CD14-positive monocyte (primary cell): ENCODE measurements around the gene RBFOX2. TPM values are rescaled to one million over a fixed set of nuclear protein-coding genes. Genes with fewer than 3 reads are reported as not detected.
"Not testable (repeated sequence)": the region's sequence is repeated elsewhere in the genome, so short reads cannot be mapped to it uniquely, and the experiment has no call there.

ENCODE experiments used
- DNase-seq, 3 donors: peaks; one replicate each; pipeline ENCODE4 v3.0.0-alpha.2; 2011 to 2022
- H2AFZ ChIP-seq: 2 replicates; pipeline ENCODE4 v1.6.0; 2012; ENCODE audit warnings: mild to moderate bottlenecking, low read depth, low read length, inconsistent platforms; ENCODE audit not compliant: insufficient read depth, poor library complexity, severe bottlenecking
- H3K27ac ChIP-seq, 2 donors: 1 replicate in 1 of 2; 2 replicates in 1 of 2; pipeline ENCODE4 v1.5.1; 2012 to 2013; ENCODE audit warnings: low read length in 2 of 2, control low read depth in 1 of 2, inconsistent platforms in 1 of 2, low read depth in 1 of 2, mild to moderate bottlenecking in 1 of 2
- H3K27me3 ChIP-seq, 2 donors: one replicate each; pipeline versions ENCODE4 v1.6.0 to v1.6.1; 2011 to 2013; ENCODE audit warnings: low read length in 2 of 2; ENCODE audit not compliant: control insufficient read depth in 2 of 2, insufficient read depth in 2 of 2
- H3K36me3 ChIP-seq, 2 donors: replicated peaks in 1 of 2; 1 replicate in 1 of 2; 2 replicates in 1 of 2; pipeline versions ENCODE4 v1.5.1 to v1.6.1; 2012 to 2013; ENCODE audit warnings: low read length in 2 of 2, control low read depth in 1 of 2, inconsistent platforms in 1 of 2, mild to moderate bottlenecking in 1 of 2; ENCODE audit not compliant: insufficient read depth in 2 of 2, control insufficient read depth in 1 of 2
- H3K4me1 ChIP-seq, 2 donors: 1 replicate in 1 of 2; 2 replicates in 1 of 2; pipeline versions ENCODE4 v1.5.1 to v1.6.1; 2012 to 2013; ENCODE audit warnings: low read length in 2 of 2, control low read depth in 1 of 2, inconsistent platforms in 1 of 2, mild to moderate bottlenecking in 1 of 2, moderate library complexity in 1 of 2; ENCODE audit not compliant: insufficient read depth in 2 of 2, control insufficient read depth in 1 of 2
- H3K4me2 ChIP-seq: replicated peaks from 2 replicates; pipeline ENCODE3; 2012; ENCODE audit warnings: low read length, moderate library complexity, mild to moderate bottlenecking; ENCODE audit not compliant: poor library complexity, severe bottlenecking; ENCODE audit errors: extremely low read depth
- H3K4me3 ChIP-seq, 3 experiments: fragments of 200-600 bp in 1 of 3; sonication (generic) in 1 of 3; replicated peaks in 1 of 3; 1 replicate in 2 of 3; 2 replicates in 1 of 3; pipeline ENCODE4 v1.5.1; 2011 to 2013; ENCODE audit warnings: low read length in 3 of 3, mild to moderate bottlenecking in 3 of 3, control low read depth in 2 of 3, low read depth in 2 of 3, inconsistent platforms in 1 of 3, moderate library complexity in 1 of 3
- H3K79me2 ChIP-seq: 2 replicates; pipeline ENCODE4 v1.6.0; 2012; ENCODE audit warnings: mild to moderate bottlenecking, control low read depth, inconsistent platforms, low read length, moderate library complexity; ENCODE audit not compliant: insufficient read depth
- H3K9ac ChIP-seq: 2 replicates; pipeline ENCODE4 v1.6.0; 2017; ENCODE audit warnings: low read length, mild to moderate bottlenecking; ENCODE audit not compliant: insufficient read depth, poor library complexity, severe bottlenecking
- H3K9me3 ChIP-seq, 2 donors: replicated peaks in 1 of 2; 1 replicate in 1 of 2; 2 replicates in 1 of 2; pipeline versions ENCODE4 v1.5.1 to v1.6.1; 2012 to 2013; ENCODE audit warnings: low read length in 2 of 2, control low read depth in 1 of 2; ENCODE audit not compliant: control insufficient read depth in 1 of 2, insufficient read depth in 1 of 2
- H4K20me1 ChIP-seq: 2 replicates; pipeline ENCODE4 v1.6.0; 2012; ENCODE audit warnings: mild to moderate bottlenecking, low read length, control low read depth, moderate library complexity; ENCODE audit not compliant: insufficient read depth
- H3K27ac Mint-ChIP-seq, 7 donors: one replicate each; pipeline ENCODE4 v1.8.0; 2020; ENCODE audit warnings: mild to moderate bottlenecking in 7 of 7, mixed read lengths in 7 of 7, moderate library complexity in 6 of 7, inconsistent platforms in 2 of 7
- H3K27me3 Mint-ChIP-seq, 3 donors: one replicate each; pipeline ENCODE4 v1.8.0; 2021 to 2022; ENCODE audit warnings: low read depth in 3 of 3, mild to moderate bottlenecking in 3 of 3, mixed read lengths in 3 of 3, moderate library complexity in 3 of 3, inconsistent platforms in 1 of 3
- H3K36me3 Mint-ChIP-seq, 2 donors: one replicate each; pipeline ENCODE4 v1.8.0; 2020; ENCODE audit warnings: mixed read lengths in 2 of 2, inconsistent platforms in 1 of 2, mild to moderate bottlenecking in 1 of 2
- H3K4me1 Mint-ChIP-seq: one replicate; pipeline ENCODE4 v1.8.0; 2020; ENCODE audit warnings: mild to moderate bottlenecking, mixed read lengths
- H3K4me3 Mint-ChIP-seq, 2 donors: one replicate each; pipeline ENCODE4 v1.8.0; 2020; ENCODE audit warnings: mild to moderate bottlenecking in 2 of 2, mixed read lengths in 2 of 2, moderate library complexity in 1 of 2
- H3K9me3 Mint-ChIP-seq, 7 donors: one replicate each; pipeline ENCODE4 v1.8.0; 2020 to 2022; ENCODE audit warnings: mixed read lengths in 7 of 7, mild to moderate bottlenecking in 6 of 7, moderate library complexity in 6 of 7, inconsistent platforms in 2 of 7
- CTCF ChIP-seq: fragments of 200-600 bp; IDR thresholded peaks from one replicate; pipeline ENCODE4 v1.8.0; 2022; ENCODE audit warnings: antibody characterized with exemption, mild to moderate bottlenecking
- WGBS: methylation state at CpG from one replicate; pipeline ENCODE4 v1.1.5; 2013; ENCODE audit warnings: missing lambda C conversion rate; ENCODE audit not compliant: insufficient coverage; 5-methylcytosine and 5-hydroxymethylcytosine counted together
- intact Hi-C, 2 donors: fragments of 100-400 bp; cut with micrococcal nuclease; formaldehyde crosslinking; loops; one replicate each; pipeline versions ENCODE4 v1.15.0 to v1.15.1; 2023
- polyA plus RNA-seq, 3 donors: library from polyadenylated mRNA; depleted of rRNA in 1 of 3; unstranded in 2 of 3; stranded (reverse) in 1 of 3; fragments of 300-500 nt in 2 of 3; fragments of >200 nt in 1 of 3; fragmentation: Illumina TruSeq in 2 of 3; gene quantifications; 1 replicate in 2 of 3; 2 replicates in 1 of 3; pipeline ENCODE4 v1.2.3, GENCODE V29; 2012 to 2021

The RBFOX2 gene
- polyA plus RNA-seq, 3 donors = not detected

DNA sequence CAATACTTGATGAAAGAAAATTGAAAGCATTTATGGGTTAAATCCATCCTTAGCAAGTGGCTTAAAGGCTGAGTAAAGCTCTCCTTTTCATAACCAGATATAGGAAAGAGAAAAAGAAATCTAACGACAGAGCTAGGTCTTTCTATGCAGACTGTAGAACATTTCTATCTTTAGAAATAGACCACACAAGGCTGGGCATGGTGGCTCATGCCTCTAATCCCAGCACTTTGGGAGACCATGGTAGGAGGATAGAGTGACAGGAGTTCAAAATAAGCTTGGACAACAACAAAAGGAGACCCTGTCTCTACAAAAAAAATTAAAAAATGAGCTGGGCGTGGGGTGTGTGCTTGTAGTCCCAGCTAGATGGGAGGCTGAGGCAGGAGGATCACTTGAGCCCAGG lies 220.2 kb downstream of the RBFOX2 start:
- no peaks in the 10 kb centered on the region for H4K20me1 ChIP-seq
- intact Hi-C loops = no loop called here
- TF ChIP-seq CTCF = no peak
- H3K4me1 Mint-ChIP-seq = no peaks in the 10 kb centered on the region
- no peak overlapping the region for H2AFZ ChIP-seq
- H3K9me3 ChIP-seq = no peaks in the 10 kb centered on the region
- H3K4me3 ChIP-seq = no peak overlapping the region
- H3K79me2 ChIP-seq = no peaks in the 10 kb centered on the region
- H3K27me3 ChIP-seq = no peaks in the 10 kb centered on the region
- H3K4me3 Mint-ChIP-seq = no peak overlapping the region
- H3K4me1 ChIP-seq = no peaks in the 10 kb centered on the region
- peaks cover 6 to 14% (median 11%) of the 10 kb centered on the region in 7 donors for H3K9me3 Mint-ChIP-seq
- WGBS = 83% methylated on average over 1 of the region's 2 CpGs
- no peaks in the 10 kb centered on the region for H3K36me3 ChIP-seq
- no peak overlapping the region for H3K9ac ChIP-seq
- H3K27ac Mint-ChIP-seq = no peak overlapping the region
- H3K27me3 Mint-ChIP-seq = peaks cover 0 to 2% (median 1%) of the 10 kb centered on the region in 3 donors
- no peak for DNase-seq
- no peak overlapping the region for H3K4me2 ChIP-seq
- H3K27ac ChIP-seq = no peak overlapping the region
- H3K36me3 Mint-ChIP-seq = no peaks in the 10 kb centered on the region

- H3K27me3 Mint-ChIP-seq, H2AFZ ChIP-seq: not testable (repeated sequence)
These were observed 222.0 kb downstream of the RBFOX2 start for GRCh38 chr22:35806668-35807067.

More at GRCh38 chr22:35806668-35807067, 222.0 kb downstream of the RBFOX2 start:
- H3K9me3 ChIP-seq, H3K4me1 Mint-ChIP-seq, H4K20me1 ChIP-seq, H3K4me3 ChIP-seq, H3K27ac Mint-ChIP-seq, H3K4me1 ChIP-seq, H3K4me2 ChIP-seq, DNase-seq, H3K4me3 Mint-ChIP-seq, H3K36me3 Mint-ChIP-seq, H3K9ac ChIP-seq, H3K79me2 ChIP-seq, intact Hi-C loops, H3K36me3 ChIP-seq, H3K27me3 ChIP-seq, H3K27ac ChIP-seq: not testable (repeated sequence)
- WGBS = 100% methylated on average over 4 of the region's 8 CpGs
- H3K9me3 Mint-ChIP-seq = peaks cover 5 to 11% (median 9%) of the 10 kb centered on the region in 7 donors
